Tibial artery (tissue), 4 donors: ENCODE data around the gene RETSAT.

Experiments used
- DNase-seq, 2 donors: peaks; one replicate each; pipeline ENCODE4 v3.0.0-alpha.2; 2019
- H3K27ac ChIP-seq, 2 donors: fragments of 200-600 bp; sonication (generic) in 1 of 2; 1 replicate in 1 of 2; 2 replicates in 1 of 2; pipeline ENCODE4 v1.5.1; 2018 to 2019; ENCODE audit warnings: mild to moderate bottlenecking in 1 of 2
- H3K27me3 ChIP-seq, 2 donors: fragments of 200-600 bp; sonication (generic) in 1 of 2; one replicate each; pipeline versions ENCODE4 v1.5.1 to v1.6.0; 2016 to 2019
- H3K36me3 ChIP-seq, 3 donors: fragments of 200-600 bp; sonication (generic) in 2 of 3; one replicate each; pipeline ENCODE4 v1.5.1; 2016 to 2019; ENCODE audit warnings: mild to moderate bottlenecking in 2 of 3
- H3K4me1 ChIP-seq, 4 donors: fragments of 200-600 bp; sonication (generic) in 2 of 4; 1 replicate in 3 of 4; 2 replicates in 1 of 4; pipeline ENCODE4 v1.5.1; 2016 to 2019
- H3K4me3 ChIP-seq, 2 donors: fragments of 200-600 bp; sonication (generic) in 1 of 2; 1 replicate in 1 of 2; 2 replicates in 1 of 2; pipeline ENCODE4 v1.5.1; 2018 to 2019; ENCODE audit warnings: mild to moderate bottlenecking in 2 of 2
- H3K9me3 ChIP-seq, 3 donors: fragments of 200-600 bp; sonication (generic) in 1 of 3; one replicate each; pipeline ENCODE4 v1.5.1; 2016 to 2019
- intact Hi-C: fragments of 100-400 bp; cut with DNase I; formaldehyde crosslinking; loops from one replicate; pipeline ENCODE4 v1.15.0; 2023; ENCODE audit warnings: low total_unique reads
- TF ChIP-seq, protein P1 (sequence below), 2 experiments: fragments of 200-600 bp in 1 of 2; fragments of 450-650 bp in 1 of 2; IDR thresholded peaks; one replicate each; pipeline ENCODE4 v1.5.1; 2017 to 2019; ENCODE audit warnings: antibody characterized with exemption in 2 of 2, mild to moderate bottlenecking in 1 of 2, moderate library complexity in 1 of 2

Gene RETSAT

DNA sequence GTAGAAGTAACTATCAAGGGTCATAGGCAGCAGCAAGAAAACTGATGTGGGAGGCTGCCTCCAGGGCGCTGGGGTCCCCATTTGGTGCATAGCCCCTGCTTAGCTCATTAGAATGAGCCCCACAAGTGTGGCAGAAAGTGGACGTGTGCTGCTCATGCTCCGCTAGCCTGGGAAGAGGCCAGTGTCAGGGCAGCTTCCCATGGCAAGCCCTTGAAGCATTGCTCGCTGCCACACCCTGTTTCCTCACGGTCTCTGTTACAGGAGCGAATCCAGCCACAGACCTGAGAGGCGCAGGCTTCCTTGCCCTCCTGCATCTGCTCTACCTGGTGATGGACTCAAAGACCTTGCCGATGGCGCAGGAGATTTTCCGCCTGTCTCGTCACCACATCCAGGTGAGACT lies 22.8 kb upstream of the RETSAT start:
- no peak for DNase-seq
- Histone ChIP-seq H3K27me3 (no peaks in the 10 kb centered on the region), H3K4me3 (no peak overlapping the region), H3K36me3 (peaks cover 43 to 67% (median 56%) of the 10 kb centered on the region in 3 donors), H3K9me3 (no peaks in the 10 kb centered on the region), H3K4me1 (no peaks in the 10 kb centered on the region), H3K27ac (no peak overlapping the region)
- intact Hi-C loops, result no loop called here
- TF ChIP-seq, protein P1, sequence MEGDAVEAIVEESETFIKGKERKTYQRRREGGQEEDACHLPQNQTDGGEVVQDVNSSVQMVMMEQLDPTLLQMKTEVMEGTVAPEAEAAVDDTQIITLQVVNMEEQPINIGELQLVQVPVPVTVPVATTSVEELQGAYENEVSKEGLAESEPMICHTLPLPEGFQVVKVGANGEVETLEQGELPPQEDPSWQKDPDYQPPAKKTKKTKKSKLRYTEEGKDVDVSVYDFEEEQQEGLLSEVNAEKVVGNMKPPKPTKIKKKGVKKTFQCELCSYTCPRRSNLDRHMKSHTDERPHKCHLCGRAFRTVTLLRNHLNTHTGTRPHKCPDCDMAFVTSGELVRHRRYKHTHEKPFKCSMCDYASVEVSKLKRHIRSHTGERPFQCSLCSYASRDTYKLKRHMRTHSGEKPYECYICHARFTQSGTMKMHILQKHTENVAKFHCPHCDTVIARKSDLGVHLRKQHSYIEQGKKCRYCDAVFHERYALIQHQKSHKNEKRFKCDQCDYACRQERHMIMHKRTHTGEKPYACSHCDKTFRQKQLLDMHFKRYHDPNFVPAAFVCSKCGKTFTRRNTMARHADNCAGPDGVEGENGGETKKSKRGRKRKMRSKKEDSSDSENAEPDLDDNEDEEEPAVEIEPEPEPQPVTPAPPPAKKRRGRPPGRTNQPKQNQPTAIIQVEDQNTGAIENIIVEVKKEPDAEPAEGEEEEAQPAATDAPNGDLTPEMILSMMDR (IDR thresholded peaks at IDR 0.05), result no peak

DNA sequence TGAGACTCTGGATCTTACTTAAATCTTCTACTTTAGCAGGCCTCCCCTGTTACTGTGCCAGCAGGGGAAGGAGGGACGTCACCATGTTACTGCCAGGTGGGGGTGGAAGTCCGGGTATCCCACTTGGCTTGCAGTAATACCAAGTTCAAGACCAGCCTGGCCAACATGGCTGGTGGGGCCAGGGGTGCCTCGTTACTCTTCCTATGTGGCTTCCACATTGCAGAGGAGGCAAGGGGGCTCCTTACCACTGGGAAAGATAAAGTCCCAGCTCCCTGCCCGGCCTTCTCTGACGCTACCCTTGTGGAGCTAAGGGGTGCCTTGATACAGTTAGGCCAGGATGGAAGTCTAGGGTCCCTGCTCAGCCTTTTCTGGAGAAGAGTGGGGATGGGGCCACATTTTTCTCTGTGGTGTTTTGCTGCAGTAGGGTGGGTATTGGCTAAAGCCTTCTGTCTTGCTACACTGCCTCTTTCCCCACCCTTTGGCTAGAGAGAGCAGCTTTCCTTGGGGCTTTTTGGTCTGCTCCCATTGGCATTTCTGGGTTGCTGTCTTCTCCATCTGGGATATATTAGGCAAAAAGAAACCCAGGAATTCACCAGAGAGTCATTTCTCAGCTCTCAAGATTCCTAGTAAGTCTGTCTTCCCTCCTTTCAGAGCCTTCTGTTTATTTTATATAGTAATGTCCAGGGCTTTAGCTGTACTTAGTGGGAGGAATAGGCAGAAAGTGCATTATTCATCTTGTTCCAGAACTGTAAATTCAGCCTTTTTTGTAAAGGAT lies 22.1 kb upstream of the RETSAT start:
- no peak overlapping the region for H3K4me3 ChIP-seq
- H3K36me3 ChIP-seq, result peaks cover 43 to 69% (median 58%) of the 10 kb centered on the region in 3 donors
- H3K27me3 ChIP-seq, result no peaks in the 10 kb centered on the region
- no peaks in the 10 kb centered on the region for H3K9me3 ChIP-seq
- TF ChIP-seq, protein P1 (IDR thresholded peaks at IDR 0.05), result no peak
- no peak overlapping the region for H3K27ac ChIP-seq
- intact Hi-C loops, result no loop called here
- H3K4me1 ChIP-seq, result no peaks in the 10 kb centered on the region
- peak in 1 of 2 donors; percentile 57 for DNase-seq

DNA sequence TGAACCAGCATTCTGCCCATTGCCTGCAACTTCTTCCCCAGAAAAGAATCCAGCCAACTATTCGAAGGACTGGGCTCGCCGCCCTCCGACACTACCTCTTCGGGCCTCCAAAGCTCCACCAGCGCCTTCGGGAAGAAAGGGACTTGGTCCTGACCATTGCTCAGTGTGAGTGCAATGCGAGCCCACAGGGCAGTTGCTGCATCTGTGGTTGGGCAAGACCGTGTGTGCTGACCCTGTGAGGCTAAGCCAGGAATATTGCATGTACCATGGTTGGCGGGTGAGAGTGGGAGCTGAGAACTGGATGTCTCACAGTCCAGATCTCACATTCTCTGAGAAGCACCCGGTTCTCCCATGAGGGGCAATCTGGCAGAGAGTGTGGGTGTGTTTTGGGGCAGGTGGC lies 16.7 kb upstream of the RETSAT start:
- intact Hi-C loops, result no loop called here

DNA sequence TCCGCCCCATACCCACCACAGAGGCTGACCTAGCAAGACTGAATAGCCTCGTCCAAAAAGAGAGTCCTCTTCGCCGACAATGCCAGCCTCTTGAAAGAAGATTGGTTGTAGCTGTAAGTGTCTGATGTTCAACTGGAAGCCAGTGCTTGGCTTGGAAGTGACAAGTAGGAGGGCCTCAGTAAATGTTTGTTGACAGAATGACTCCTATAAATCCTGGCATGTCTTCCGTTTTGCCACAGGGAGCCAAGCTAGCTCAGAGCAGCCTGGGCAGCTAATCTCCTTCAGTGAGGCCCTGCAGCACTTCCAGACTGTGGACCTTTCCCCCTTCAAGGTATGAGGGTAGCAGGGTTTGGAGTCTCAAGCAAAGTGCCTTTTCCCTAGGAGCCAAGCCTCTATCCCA lies 15.2 kb upstream of the RETSAT start:
- peak in 1 of 2 donors; percentile 62 for DNase-seq
- intact Hi-C loops, result no loop called here
- no peaks in the 10 kb centered on the region for H3K27me3 ChIP-seq
- H3K27ac ChIP-seq, result peak overlapping the region; percentile 43 to 48
- no peak overlapping the region for H3K4me3 ChIP-seq
- H3K9me3 ChIP-seq, result no peaks in the 10 kb centered on the region
- peaks cover 11 to 53% (median 15%) of the 10 kb centered on the region in 3 donors for H3K36me3 ChIP-seq
- peaks cover 0 to 14% (median 10%) of the 10 kb centered on the region in 4 donors for H3K4me1 ChIP-seq
- TF ChIP-seq, protein P1 (IDR thresholded peaks at IDR 0.05), result no peak

More for the DNA sequence above, 16.7 kb upstream of the RETSAT start:
- H3K27ac ChIP-seq, result no peak overlapping the region
- TF ChIP-seq, protein P1 (IDR thresholded peaks at IDR 0.05), result no peak
- no peak overlapping the region for H3K4me3 ChIP-seq
- H3K4me1 ChIP-seq, result peaks cover 0 to 14% (median 10%) of the 10 kb centered on the region in 4 donors
- no peaks in the 10 kb centered on the region for H3K9me3 ChIP-seq
- peaks cover 11 to 59% (median 16%) of the 10 kb centered on the region in 3 donors for H3K36me3 ChIP-seq
- DNase-seq, result peak in 1 of 2 donors; percentile 28
- H3K27me3 ChIP-seq, result no peaks in the 10 kb centered on the region

DNA sequence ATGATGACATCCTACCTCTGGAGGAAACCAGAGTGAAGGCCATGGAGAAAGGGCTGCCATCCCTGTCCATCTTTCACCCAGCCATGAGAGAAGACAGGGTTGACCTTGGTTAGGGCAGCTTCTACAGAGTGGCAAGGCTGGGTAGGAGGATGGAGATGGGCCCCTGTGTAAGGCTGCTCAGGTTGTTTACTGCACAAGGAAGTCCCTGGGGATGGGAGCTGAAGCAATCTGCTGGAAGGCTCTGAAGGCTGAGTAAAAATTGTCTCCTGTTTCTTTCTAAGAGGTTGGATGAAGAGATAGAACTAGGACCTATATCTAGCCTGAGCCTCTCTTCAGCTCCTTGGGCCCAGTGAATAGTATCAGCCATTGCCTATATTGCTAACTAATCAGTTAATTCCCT lies 14.6 kb upstream of the RETSAT start:
- Histone ChIP-seq H3K4me3 (no peak overlapping the region), H3K27ac (peak overlapping the region; percentile 43 to 48), H3K27me3 (no peaks in the 10 kb centered on the region), H3K36me3 (peaks cover 11 to 53% (median 15%) of the 10 kb centered on the region in 3 donors), H3K4me1 (peaks cover 0 to 14% (median 10%) of the 10 kb centered on the region in 4 donors), H3K9me3 (no peaks in the 10 kb centered on the region)
- TF ChIP-seq, protein P1 (IDR thresholded peaks at IDR 0.05), result no peak
- DNase-seq, result peak in 1 of 2 donors; percentile 51
- intact Hi-C loops, result no loop called here
